CMK (cell line): ENCODE measurements around the gene MYH3.
"Not testable (repeated sequence)": the region's sequence is repeated elsewhere in the genome, so short reads cannot be mapped to it uniquely, and the experiment has no call there.

ENCODE experiments used
- DNase-seq: peaks from one replicate; pipeline ENCODE4 v3.0.0-alpha.2; 2010; ENCODE audit warnings: low read depth

The MYH3 gene

GRCh38 chr17:10657148-10657547 is at the start of gene MYH3:
Gene MYH3 (minus strand): TSS chr17:10657309. CDS start chr17:10655064, 2,245 bp downstream.
- no peak for DNase-seq

GRCh38 chr17:10705727-10706126 is 48.6 kb upstream of the MYH3 start:
- DNase-seq: no peak

- DNase-seq: no peak
Measured at GRCh38 chr17:10702574-10702973, 45.5 kb upstream of the MYH3 start.

GRCh38 chr17:10699856-10700255 is 42.7 kb upstream of the MYH3 start:
- no peak for DNase-seq

- no peak for DNase-seq
Measured at GRCh38 chr17:10698096-10698818, 41.1 kb upstream of the MYH3 start.

- DNase-seq: peak; percentile 79
Measured at GRCh38 chr17:10697092-10698081, 40.3 kb upstream of the MYH3 start, which contains the start of the genes ADPRM and SCO1. Gene ADPRM (plus strand): TSS chr17:10697594. CDS start chr17:10704927, 7,333 bp downstream. Gene SCO1 (minus strand): TSS chr17:10697533. CDS start chr17:10697507, 26 bp downstream.

- not testable (repeated sequence) for DNase-seq
Measured at GRCh38 chr17:10695875-10696407, 38.8 kb upstream of the MYH3 start.

- no peak for DNase-seq
Measured at GRCh38 chr17:10687499-10687898, 30.4 kb upstream of the MYH3 start.

GRCh38 chr17:10683853-10684252 is 26.7 kb upstream of the MYH3 start:
- no peak for DNase-seq

- no peak for DNase-seq
Measured at GRCh38 chr17:10681866-10682446, 24.8 kb upstream of the MYH3 start.

GRCh38 chr17:10674704-10675103 is 17.6 kb upstream of the MYH3 start:
- no peak for DNase-seq

GRCh38 chr17:10673312-10673711 is 16.2 kb upstream of the MYH3 start:
- DNase-seq: no peak

GRCh38 chr17:10668775-10669174 is 11.7 kb upstream of the MYH3 start:
- no peak for DNase-seq

- no peak for DNase-seq
Measured at GRCh38 chr17:10666906-10667305, 9.8 kb upstream of the MYH3 start.

- DNase-seq: no peak
Measured at GRCh38 chr17:10664571-10664970, 7.5 kb upstream of the MYH3 start.

GRCh38 chr17:10663231-10663630 is 6.1 kb upstream of the MYH3 start:
- no peak for DNase-seq

GRCh38 chr17:10661437-10661836 is 4.3 kb upstream of the MYH3 start:
- no peak for DNase-seq

- DNase-seq: no peak
Measured at GRCh38 chr17:10657879-10658278, 770 bp upstream of the MYH3 start.

- no peak for DNase-seq
Measured at GRCh38 chr17:10653987-10654386, 3.1 kb downstream of the MYH3 start.

GRCh38 chr17:10652984-10653659 is 4.0 kb downstream of the MYH3 start:
- no peak for DNase-seq

- no peak for DNase-seq
Measured at GRCh38 chr17:10651927-10652326, 5.2 kb downstream of the MYH3 start.

GRCh38 chr17:10649602-10650001 is 7.5 kb downstream of the MYH3 start:
- DNase-seq: no peak
